ENCODE data around the gene SRP54.
"Not testable (repeated sequence)": the region's sequence is repeated elsewhere in the genome, so short reads cannot be mapped to it uniquely, and the experiment has no call there.

The SRP54 gene

DNA sequence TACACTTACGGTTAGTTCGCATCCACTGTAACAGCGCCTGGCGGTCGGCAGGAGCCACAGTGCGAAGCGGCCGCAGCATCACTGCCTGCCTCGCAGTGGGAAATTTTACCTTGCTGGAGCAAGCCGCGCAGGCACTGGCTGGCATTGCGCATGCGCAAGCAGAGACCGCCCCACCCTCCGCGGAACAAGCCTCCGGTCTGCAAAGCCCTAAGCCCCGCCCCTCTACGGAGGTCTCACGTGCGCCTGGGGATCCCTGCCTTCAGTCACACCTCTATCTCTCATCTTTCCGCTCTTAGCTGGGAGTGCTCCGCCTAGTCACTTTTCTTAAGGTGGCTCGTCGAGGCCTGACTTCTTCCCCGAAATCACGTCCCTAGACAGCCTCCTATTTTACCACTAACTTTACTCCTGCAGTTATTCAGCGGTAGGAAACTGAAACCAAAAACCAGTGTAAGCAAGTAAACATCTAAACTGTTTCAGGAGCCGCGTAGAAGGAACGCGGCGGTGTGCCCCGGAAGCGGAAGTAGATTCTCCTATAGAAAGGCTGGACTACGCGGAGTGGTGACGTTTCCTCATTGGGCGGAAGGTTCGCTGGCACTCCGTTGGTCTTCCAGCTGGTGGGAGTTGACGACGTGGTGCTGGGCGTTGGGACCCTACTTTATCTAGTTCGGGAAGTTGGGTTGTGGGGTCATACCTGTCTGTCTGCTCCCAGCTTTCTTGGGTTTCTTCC, at the start of gene SRP54:
TSS of gene SRP54 (plus strand) at position 572 of the 727 bp plus-strand sequence. CDS start 13,718 bp downstream, outside the sequence.
- peak; percentile 100 for DNase-seq

DNA sequence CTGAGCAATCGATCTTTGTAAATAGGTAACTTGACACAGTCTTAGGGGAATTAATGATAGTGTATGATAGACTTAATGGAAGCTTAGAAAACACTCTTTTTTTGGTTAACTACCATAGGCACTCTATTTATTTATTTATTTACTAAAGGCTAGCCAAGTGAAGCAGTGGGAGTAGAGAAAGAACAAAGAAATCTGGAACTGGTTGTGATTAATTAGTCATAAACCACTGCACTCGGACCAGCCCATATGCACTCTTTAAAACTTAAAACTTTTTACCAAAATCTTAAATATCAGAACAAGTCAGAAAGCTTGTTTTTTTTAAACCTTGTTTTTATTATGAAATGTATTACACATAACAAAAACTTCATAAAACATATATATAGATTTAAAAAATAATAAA, 49.5 kb upstream of the SRP54 start:
- no peak for DNase-seq

- no peak for DNase-seq
These were observed 47.3 kb upstream of the SRP54 start for GRCh38 chr14:34935488-34935887.

DNA sequence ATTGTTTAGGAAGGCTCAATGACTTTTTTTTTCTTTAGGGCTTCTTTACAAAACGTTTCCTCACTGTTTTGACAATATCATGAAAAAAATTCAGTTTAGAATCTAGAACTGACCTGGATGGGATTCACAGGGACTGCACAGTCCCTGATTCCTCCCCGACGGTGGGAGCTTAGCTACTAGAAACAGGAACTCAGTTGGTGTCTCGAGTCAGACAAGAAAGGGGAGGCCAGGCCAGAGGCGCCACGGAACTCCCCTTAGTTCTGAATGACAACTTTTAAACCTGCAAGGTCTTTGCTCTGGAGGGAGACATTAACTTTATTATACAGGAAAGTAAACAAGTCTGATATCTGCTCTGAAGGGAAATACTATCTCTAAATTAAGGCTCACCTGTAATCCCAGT, 45.4 kb upstream of the SRP54 start:
- DNase-seq, result no peak

- DNase-seq, result no peak
These were observed 44.9 kb upstream of the SRP54 start for GRCh38 chr14:34937876-34938275.

- no peak for DNase-seq
These were observed 39.3 kb upstream of the SRP54 start for GRCh38 chr14:34943506-34943905.

DNA sequence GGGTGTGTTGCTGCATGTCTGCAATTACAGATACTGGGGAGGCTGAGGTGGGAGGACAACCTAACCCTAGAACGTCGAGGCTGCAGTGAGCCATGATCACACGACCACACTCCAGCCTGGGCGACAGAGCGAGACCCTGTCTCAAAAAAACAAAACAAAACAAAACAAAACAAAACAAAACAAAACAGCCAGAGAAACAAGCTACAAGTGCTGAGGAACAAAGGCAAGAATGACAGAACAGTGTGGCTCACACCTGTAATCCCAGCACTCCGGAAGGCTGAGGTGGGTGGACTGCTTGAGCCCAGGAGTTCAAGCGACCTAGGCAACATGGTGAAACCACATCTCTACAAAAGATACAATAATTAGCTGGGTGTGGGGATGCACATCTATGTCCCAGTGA, 38.0 kb upstream of the SRP54 start:
- DNase-seq, result no peak

GRCh38 chr14:34946699-34947098, 36.1 kb upstream of the SRP54 start:
- DNase-seq, result no peak

GRCh38 chr14:34951286-34951685, 31.5 kb upstream of the SRP54 start:
- no peak for DNase-seq

DNA sequence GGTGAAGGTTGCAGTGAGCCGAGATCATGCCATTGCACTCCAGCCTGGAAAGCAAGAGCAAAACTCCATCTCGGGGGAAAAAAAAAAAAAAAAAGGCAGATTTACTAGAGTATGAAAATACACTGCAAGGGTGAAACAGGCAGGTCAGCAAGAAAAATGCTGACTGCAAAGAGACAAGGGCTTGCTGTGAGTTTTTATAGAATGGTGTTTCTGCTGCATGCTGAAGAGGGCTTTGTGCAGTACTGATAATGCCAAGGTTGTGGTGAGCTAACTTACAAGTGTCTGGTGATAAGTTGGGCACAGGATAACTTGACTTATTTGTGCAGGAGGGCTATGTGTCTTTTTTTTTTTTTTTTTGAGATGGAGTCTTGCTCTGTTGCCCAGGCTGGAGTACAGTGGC, 25.9 kb upstream of the SRP54 start:
- DNase-seq, result no peak

- no peak for DNase-seq
These were observed 25.0 kb upstream of the SRP54 start for GRCh38 chr14:34957771-34958286.

GRCh38 chr14:34962106-34962505, 20.7 kb upstream of the SRP54 start:
- not testable (repeated sequence) for DNase-seq

DNA sequence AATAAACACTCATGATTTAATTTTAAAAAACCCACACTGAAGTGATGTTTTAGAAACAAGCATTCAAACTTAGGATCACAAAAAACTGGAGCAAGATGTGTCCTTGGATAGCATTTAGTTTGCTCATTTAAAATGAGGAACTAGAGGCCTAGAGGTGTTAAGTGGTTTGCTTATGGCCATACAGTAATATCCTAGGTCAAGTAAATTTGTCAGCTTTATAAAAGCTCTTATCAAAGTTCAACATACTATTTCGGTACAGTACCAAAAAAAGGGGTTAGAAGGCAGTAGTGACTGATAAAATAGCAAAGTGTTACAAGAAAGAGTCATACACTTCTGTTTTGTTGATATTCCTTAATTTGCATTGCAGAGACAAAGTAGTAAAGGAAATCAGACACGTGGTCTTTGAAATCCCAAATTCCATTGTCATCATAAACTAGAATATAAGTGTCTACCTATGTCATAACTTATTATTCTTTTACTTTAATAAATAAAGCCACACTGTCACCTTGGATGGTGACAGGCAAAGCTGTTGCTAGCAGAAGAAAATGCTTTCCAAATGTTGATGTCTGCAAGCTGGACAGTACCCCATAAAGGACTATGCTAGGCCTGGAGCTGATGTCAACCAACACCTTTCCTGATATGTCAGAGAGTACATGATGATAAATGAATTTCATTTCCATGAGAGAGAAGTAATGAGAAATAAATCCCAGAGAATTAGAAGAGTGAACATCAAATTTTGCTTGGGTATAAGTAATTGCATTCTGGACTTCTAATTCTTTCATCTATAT, 17.6 kb upstream of the SRP54 start:
- DNase-seq, result no peak

DNA sequence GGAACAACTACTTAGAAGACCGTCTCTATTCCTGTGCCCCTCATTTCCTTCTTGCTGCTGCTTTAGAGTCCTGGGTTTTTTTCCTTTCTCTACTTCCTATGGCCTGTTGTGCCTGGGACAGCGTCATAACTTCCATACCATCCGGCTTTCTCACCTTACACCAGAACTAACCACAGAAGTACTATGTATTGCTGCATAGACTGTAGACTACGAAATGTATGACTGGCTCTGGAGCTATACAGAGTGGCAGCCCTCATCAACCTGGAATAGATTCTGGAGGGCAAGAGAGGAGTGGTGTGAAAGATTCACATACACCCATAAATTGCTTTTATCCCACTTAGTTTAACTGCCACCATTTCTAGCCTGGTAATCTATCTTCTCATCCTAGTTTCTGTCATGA, 16.9 kb upstream of the SRP54 start:
- DNase-seq, result no peak

DNA sequence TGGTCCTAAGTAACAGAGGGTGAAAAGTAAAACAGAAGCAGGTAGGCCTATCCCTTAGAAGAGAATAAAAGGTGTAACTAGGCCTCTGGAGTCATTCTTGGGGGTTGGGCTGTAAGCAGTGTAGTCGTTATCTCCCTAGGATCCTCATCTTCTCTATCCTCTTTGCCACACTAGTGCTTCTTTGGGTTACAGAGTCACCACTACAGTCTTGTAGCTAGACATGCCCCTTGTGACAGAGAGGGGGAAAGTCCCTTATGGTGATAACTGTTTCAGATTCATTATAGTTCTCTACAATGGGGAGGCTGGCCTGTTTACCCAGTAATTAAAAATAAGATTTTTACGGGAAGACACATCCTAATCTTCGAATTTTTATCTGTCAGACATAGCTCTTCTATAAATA, 16.4 kb upstream of the SRP54 start:
- DNase-seq, result no peak

- no peak for DNase-seq
These were observed 12.1 kb upstream of the SRP54 start for GRCh38 chr14:34970665-34971064.

- no peak for DNase-seq
These were observed 11.4 kb upstream of the SRP54 start for GRCh38 chr14:34971381-34971780.

- DNase-seq, result no peak
These were observed 11.0 kb upstream of the SRP54 start for GRCh38 chr14:34971801-34972200.

- no peak for DNase-seq
These were observed 4.3 kb upstream of the SRP54 start for GRCh38 chr14:34978444-34978843.

GRCh38 chr14:34980337-34980900, 2.4 kb upstream of the SRP54 start:
- DNase-seq, result no peak

DNA sequence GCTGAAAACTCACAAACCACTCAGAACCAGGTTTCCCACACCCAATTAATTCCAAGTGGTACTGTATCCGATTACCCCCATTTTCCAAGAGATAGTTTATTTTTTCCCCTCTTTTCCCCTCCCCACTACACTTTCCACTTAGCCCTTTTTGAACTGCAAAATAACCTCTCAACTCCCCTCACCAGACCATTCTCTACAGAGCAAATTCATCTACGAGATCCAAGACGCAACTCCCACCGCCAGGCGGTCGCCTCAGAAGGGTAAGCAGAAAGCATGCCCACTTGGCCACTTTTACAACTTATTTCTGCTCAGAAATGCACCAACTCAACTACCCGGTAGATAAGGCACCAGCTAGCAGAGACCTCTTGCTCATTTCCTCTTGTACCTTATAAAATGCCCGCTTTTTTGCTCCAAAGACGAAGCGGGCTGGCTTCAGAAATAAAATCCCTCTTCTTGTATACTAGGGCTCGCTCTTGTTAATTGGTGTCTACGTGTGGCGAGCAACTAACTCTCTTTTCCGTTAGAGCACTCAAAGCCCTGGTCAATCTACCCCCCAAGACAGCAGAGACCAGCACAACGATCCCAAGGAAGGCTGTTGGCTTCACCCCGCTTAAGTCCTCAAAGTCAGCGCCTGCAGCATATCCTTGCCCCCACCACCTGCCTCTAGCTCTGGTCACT, 910 bp upstream of the SRP54 start:
- peak; percentile 48 for DNase-seq

DNA sequence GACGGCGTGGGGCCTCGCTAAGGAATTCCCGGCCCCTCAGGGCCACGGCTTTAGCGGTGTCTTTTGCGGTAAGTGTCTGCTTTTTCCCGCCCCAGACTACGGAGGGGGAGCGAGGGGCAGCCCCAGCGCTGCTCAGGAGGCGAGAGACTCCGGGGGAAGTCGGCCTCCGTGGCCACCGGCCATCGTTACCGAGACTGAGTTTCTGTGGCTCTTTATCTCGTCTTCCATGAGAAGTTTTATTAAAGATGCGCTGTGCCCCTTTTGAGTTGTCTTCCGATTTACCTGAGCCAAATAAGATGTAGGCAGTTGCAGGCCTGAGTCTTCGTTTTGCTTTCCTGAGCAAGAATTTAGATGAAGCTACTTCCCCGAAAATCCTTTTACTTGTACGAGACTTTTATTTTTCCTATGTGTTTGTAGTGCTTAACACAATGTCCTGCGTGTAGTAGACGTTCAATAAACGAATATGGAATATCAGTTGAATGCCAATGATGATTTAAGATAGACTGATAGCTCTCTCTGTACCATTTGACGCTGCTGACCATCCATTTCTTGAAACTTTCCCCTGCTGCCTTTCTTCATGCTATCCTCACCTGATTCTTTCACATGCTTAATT, 462 bp downstream of the SRP54 start:
- DNase-seq, result no peak

GRCh38 chr14:34983786-34984185, 994 bp downstream of the SRP54 start:
- DNase-seq, result no peak
